ENCODE results near the gene HP1BP3.

- no peak for TF ChIP-seq CTCF (IDR thresholded peaks at IDR 0.05)
- no peak for TF ChIP-seq POLR2AphosphoS5 (IDR thresholded peaks at IDR 0.05)
- no peak for TF ChIP-seq POLR2A (IDR thresholded peaks at IDR 0.05)
These were observed 42.4 kb upstream of the HP1BP3 start for GRCh38 chr1:20829531-20829930.
